ENCODE data around the gene CTBP2.
"Not testable (repeated sequence)": the region's sequence is repeated elsewhere in the genome, so short reads cannot be mapped to it uniquely, and the experiment has no call there.

CTBP2 gene

GRCh38 chr10:125158601-125159485, 1.5 kb downstream of the CTBP2 start:
- no peak for DNase-seq (ENCODE audit: low read depth in 1 of 2, low spot score in 1 of 2)

GRCh38 chr10:125158275-125158600, 2.1 kb downstream of the CTBP2 start:
- no peak for DNase-seq (ENCODE audit: low read depth in 1 of 2, low spot score in 1 of 2)

GRCh38 chr10:125157505-125157904, 2.9 kb downstream of the CTBP2 start:
- no peak for DNase-seq (ENCODE audit: low read depth in 1 of 2, low spot score in 1 of 2)

GRCh38 chr10:125156739-125157480, 3.5 kb downstream of the CTBP2 start:
- DNase-seq (ENCODE audit: low read depth in 1 of 2, low spot score in 1 of 2): no peak

- DNase-seq (ENCODE audit: low read depth in 1 of 2, low spot score in 1 of 2): no peak
Measured at GRCh38 chr10:125156196-125156595, 4.2 kb downstream of the CTBP2 start.

- DNase-seq (ENCODE audit: low read depth in 1 of 2, low spot score in 1 of 2): no peak
Measured at GRCh38 chr10:125155101-125155500, 5.3 kb downstream of the CTBP2 start.

- no peak for DNase-seq (ENCODE audit: low read depth in 1 of 2, low spot score in 1 of 2)
Measured at GRCh38 chr10:125154529-125154928, 5.8 kb downstream of the CTBP2 start.

GRCh38 chr10:125153703-125154490, 6.5 kb downstream of the CTBP2 start:
- DNase-seq (ENCODE audit: low read depth in 1 of 2, low spot score in 1 of 2): no peak

GRCh38 chr10:125152450-125153368, 7.7 kb downstream of the CTBP2 start:
- no peak for DNase-seq (ENCODE audit: low read depth in 1 of 2, low spot score in 1 of 2)

GRCh38 chr10:125151553-125152449, 8.6 kb downstream of the CTBP2 start:
- no peak for DNase-seq (ENCODE audit: low read depth in 1 of 2, low spot score in 1 of 2)

GRCh38 chr10:125151170-125151552, 9.2 kb downstream of the CTBP2 start:
- DNase-seq (ENCODE audit: low read depth in 1 of 2, low spot score in 1 of 2): no peak

GRCh38 chr10:125150376-125151083, 9.8 kb downstream of the CTBP2 start:
- not testable (repeated sequence) for DNase-seq (ENCODE audit: low read depth in 1 of 2, low spot score in 1 of 2)

- no peak for DNase-seq (ENCODE audit: low read depth in 1 of 2, low spot score in 1 of 2)
Measured at GRCh38 chr10:125149680-125150047, 10.7 kb downstream of the CTBP2 start.

GRCh38 chr10:125149036-125149679, 11.2 kb downstream of the CTBP2 start:
- no peak for DNase-seq (ENCODE audit: low read depth in 1 of 2, low spot score in 1 of 2)

GRCh38 chr10:125148528-125148927, 11.8 kb downstream of the CTBP2 start:
- DNase-seq (ENCODE audit: low read depth in 1 of 2, low spot score in 1 of 2): no peak

- no peak for DNase-seq (ENCODE audit: low read depth in 1 of 2, low spot score in 1 of 2)
Measured at GRCh38 chr10:125147971-125148439, 12.4 kb downstream of the CTBP2 start.

GRCh38 chr10:125146791-125147579, 13.4 kb downstream of the CTBP2 start:
- no peak for DNase-seq (ENCODE audit: low read depth in 1 of 2, low spot score in 1 of 2)

GRCh38 chr10:125145636-125146035, 14.7 kb downstream of the CTBP2 start:
- no peak for DNase-seq (ENCODE audit: low read depth in 1 of 2, low spot score in 1 of 2)
